SJSA1 (cell line): ENCODE measurements around the gene PTK6. TPM values are rescaled to one million over a fixed set of nuclear protein-coding genes. Genes with fewer than 3 reads are reported as not detected.
"Not testable (repeated sequence)": the region's sequence is repeated elsewhere in the genome, so short reads cannot be mapped to it uniquely, and the experiment has no call there.

Experiments
- DNase-seq, 2 experiments: peaks; one replicate each; pipeline ENCODE4 v3.0.0-alpha.2; 2015 to 2020; ENCODE audit warnings: low spot score in 2 of 2, low read depth in 1 of 2
- H3K27ac ChIP-seq: fragments of 250-450 bp; sonication (Bioruptor Pico); 2 replicates; pipeline ENCODE4 v1.5.1; 2020; ENCODE audit warnings: mild to moderate bottlenecking, moderate library complexity
- H3K27me3 ChIP-seq: fragments of 250-450 bp; sonication (Bioruptor Pico); replicated peaks from 2 replicates; pipeline ENCODE4 v1.5.1; 2020; ENCODE audit warnings: mild to moderate bottlenecking, moderate library complexity
- H3K36me3 ChIP-seq: fragments of 250-450 bp; sonication (Bioruptor Pico); 2 replicates; pipeline ENCODE4 v1.5.1; 2020; ENCODE audit warnings: mild to moderate bottlenecking
- H3K4me1 ChIP-seq: fragments of 250-450 bp; sonication (Bioruptor Pico); replicated peaks from 2 replicates; pipeline ENCODE4 v1.6.1; 2021; ENCODE audit warnings: mild to moderate bottlenecking
- H3K4me3 ChIP-seq: fragments of 250-450 bp; sonication (Bioruptor Pico); 2 replicates; pipeline ENCODE4 v1.5.1; 2020; ENCODE audit warnings: mild to moderate bottlenecking
- H3K9me3 ChIP-seq: fragments of 250-450 bp; sonication (Bioruptor Pico); replicated peaks from 2 replicates; pipeline ENCODE4 v1.5.1; 2020; ENCODE audit warnings: mild to moderate bottlenecking
- total RNA-seq: library from RNA; depleted of rRNA; stranded (reverse); fragments of >200 nt; shearing (Covaris generic); gene quantifications from 2 replicates; pipeline ENCODE4 v1.2.3, GENCODE V29; 2014

Gene PTK6
- total RNA-seq, 1 experiment from 2014 or later: not detected

DNA sequence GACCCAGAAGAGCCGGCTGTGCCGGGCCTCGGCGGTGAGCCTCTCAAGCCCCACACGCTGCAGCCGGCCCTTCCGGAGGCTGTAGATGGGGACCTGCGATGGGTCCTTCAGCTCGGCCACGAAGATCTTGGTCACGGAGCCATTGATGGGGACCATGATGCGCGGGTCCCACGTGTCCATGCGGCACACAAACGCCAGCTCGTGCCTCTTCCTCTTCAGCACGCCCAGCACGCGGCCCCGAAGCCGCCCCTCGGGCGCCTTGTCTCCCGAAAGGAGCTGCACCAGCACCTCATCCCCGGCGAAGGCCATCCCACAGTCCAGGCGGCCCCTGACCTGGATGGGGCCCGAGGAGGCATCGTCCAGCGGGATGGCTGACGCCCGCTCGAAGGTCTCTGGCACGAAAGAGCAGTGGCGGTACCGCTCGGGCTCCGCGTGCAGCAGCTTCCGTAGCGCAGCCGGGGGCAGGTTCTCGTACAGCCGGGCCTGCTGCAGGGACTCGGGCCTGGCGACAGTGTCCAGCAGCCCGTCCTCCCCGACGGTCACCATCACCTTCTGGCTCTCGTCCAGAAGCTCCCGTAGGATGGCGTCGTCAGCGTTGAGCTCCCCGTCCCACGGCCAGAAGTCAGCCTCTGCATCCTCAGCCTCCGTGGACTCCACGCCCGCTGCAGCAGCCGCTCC is 28.0 kb upstream of the PTK6 start:
- no peak for DNase-seq
- Histone ChIP-seq H3K4me3 (no peak overlapping the region), H3K36me3 (peaks cover 53% of the 10 kb centered on the region), H3K27ac (no peak overlapping the region), H3K4me1 (no peaks in the 10 kb centered on the region), H3K9me3 (no peaks in the 10 kb centered on the region), H3K27me3 (no peaks in the 10 kb centered on the region)

DNA sequence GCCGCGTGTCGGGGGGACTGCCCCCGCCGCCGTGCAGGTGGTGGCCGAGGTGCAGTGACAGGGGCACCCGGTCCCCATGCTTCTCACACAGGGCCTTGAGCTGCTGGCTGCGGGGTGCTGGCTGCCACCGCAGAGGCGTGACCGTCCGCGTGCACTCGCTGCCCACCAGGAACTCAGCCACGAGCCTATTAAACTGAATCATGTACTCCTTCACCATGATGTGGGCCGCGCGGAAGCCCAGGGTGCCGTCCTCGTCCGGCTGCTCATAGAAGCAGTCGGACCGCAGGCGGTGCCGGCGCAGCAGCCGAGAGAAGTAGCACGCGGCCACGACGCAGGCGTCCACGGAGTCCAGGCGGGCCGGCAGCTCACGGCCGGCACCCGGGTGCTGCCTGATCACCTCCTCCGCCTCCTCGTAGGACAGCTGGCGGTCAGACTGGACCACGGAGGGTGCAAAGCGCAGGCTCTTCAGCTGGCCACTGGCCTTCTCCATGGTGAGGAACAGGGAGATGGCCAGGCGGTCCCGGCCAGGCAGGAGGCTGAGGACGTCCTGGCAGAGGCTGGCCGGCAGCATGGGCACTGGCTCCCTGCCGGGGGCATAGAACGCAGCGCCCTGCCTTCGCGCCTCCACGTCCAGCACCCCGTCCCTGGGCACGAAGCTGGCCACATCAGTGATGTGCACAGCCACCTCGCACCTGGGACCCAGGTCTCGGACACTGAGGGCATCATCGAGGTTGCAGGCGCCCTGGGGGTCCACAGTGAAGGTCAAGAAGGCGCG is 27.0 kb upstream of the PTK6 start:
- no peak overlapping the region for H3K4me3 ChIP-seq
- no peak overlapping the region for H3K27ac ChIP-seq
- no peaks in the 10 kb centered on the region for H3K9me3 ChIP-seq
- no peak for DNase-seq
- H3K36me3 ChIP-seq: peaks cover 57% of the 10 kb centered on the region
- H3K4me1 ChIP-seq: no peaks in the 10 kb centered on the region
- H3K27me3 ChIP-seq: no peaks in the 10 kb centered on the region

DNA sequence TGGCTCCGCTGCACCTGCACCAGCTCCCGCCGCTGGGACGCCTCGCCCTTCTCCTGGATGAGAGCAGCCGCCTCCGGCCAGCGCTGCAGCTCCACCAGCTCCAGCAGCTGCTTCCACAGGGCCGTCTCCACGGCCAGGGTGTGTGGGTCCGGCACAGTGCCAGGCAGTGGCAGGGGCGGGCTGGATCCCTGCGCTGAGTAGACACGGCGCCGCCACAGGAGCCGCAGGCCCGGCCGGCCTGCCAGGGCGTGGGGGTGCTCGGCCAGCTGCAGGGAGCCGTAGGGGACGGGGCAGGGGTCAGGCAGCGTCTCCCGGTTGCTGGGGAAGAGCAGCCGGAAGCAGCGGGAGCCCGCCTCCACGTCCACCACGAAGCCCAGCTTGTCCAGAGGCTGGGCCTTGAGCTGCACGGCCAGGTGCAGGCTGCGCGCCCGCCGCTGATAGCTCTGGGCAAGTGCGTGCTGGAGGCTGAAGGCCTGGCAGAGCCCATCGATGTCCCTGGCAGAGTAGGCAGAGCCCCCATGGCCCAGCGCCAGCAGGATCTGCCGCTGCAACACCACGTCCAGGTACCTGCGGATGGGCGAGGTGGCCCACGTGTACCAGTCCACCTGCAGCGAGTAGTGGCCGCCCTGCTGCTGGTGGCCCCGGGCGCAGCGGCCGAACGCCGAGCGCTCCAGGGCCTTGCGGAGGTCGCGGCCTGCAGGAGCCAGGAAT is 26.2 kb upstream of the PTK6 start:
- Histone ChIP-seq H3K4me1 (no peaks in the 10 kb centered on the region), H3K27me3 (no peaks in the 10 kb centered on the region), H3K36me3 (peaks cover 54% of the 10 kb centered on the region), H3K9me3 (no peaks in the 10 kb centered on the region), H3K4me3 (no peak overlapping the region), H3K27ac (no peak overlapping the region)
- DNase-seq: no peak

DNA sequence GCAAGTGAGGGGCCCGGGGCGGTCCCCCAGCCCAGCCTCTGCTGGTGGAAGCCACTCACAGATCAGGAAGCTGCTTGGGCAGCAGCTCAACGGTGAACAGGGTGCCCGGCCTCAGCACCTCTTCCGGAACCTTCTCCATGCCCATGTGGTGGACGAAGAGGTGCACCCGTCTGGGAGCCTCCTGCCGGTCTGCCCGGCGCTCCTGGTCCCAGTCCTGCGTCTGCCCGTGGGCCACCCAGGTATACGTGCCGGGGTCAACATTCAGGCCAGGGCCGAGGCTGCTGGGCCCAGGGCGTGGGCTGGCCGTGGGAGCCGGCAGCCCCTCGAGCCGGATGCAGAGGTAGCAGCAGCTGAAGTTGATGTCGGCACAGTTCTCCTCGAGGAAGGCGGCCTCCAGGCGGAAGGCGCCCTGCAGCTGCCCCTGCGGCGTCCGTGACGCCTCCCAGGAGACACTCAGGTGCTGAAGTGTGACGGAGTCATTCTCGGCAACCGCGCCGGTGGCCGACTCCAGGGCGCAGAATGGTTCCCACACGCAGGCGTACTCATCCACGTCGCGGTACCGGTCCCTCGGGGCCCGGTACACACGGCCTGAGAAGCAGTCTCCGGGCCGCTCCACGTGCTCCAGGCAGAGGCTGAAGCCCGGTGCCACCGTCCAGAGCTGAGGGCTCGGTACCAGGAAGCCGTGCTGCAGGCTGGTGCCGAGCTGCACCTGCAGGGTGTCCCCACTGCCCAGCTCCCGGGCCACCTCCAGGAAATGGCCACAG is 25.5 kb upstream of the PTK6 start:
- no peaks in the 10 kb centered on the region for H3K9me3 ChIP-seq
- H3K36me3 ChIP-seq: peaks cover 53% of the 10 kb centered on the region
- H3K27me3 ChIP-seq: no peaks in the 10 kb centered on the region
- DNase-seq: no peak
- no peak overlapping the region for H3K4me3 ChIP-seq
- no peaks in the 10 kb centered on the region for H3K4me1 ChIP-seq
- H3K27ac ChIP-seq: no peak overlapping the region

DNA sequence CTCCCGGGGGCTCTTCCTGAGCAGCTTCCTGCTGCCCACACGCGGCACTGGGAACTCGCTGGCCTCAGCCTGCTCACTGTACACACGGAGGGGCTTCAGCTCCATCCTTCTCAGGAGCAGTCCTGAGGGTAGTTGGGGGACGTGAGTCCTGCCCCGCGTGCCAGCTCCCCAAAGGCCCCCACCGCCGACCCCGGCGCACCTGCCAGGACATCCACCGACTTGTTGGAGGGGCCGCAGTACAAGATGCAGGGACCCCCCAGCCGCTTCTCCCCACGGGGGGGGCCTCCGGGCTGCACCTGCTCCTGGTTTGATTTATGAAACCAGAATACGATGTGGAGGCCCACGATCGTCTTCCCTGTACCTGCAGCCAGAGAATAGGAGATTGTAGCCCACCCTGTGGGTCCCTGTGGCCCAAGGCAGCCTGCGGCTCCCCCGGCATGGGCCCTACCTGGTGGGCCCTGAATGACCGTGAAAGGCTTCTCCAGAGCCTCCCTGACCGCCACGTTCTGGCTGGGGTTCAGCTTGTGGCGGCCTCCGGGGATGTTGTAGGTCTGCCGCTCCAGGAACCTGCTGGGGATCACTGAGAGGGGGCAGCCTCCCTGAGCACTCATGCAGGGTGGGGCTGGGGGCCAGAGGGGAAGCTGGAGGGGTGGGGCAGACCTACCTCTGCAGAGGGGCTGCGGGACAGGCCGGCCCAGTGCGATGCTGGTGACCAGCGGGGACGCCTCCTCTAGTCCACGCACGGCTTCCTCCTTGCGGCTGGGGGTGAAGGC is 24.6 kb upstream of the PTK6 start:
- H3K4me3 ChIP-seq: no peak overlapping the region
- no peaks in the 10 kb centered on the region for H3K4me1 ChIP-seq
- H3K9me3 ChIP-seq: no peaks in the 10 kb centered on the region
- H3K27ac ChIP-seq: no peak overlapping the region
- DNase-seq: no peak
- H3K36me3 ChIP-seq: peaks cover 45% of the 10 kb centered on the region
- no peaks in the 10 kb centered on the region for H3K27me3 ChIP-seq

DNA sequence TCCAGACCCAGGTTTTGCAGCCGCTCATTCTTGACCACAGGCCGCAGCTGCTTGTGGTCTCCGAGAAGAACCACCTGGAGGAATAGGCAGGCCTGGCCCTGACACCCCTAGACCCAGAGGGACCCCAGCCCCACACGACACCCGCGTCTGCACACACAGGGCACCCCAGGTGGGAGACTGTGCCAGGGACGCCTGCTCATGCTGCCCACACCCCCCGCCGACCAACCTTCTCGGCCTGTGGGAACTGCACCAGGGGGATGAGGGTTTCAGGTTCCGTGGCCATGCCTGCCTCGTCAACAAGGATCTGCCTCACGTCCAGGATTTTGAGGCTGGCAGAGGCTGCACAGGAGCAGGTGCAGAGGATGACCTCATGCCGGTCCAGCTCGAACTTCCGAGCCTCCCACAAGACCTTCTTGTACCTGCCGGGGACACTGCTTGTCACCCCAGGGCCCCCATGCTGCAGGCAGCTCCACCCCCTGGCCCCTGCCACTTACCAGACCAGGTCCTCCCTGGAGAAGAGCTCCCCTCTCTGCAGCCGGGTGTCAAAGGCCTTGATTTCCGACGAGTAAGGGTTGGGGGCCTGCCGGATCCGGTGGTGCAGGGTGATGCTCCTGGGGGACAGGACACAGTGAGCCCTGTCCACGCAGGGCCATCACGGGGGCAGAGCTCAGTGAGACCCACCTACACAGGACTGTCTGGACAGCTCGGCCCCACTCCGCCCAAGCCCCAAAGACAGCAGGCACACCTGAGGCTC is 23.9 kb upstream of the PTK6 start:
- Histone ChIP-seq H3K4me3 (no peak overlapping the region), H3K9me3 (no peaks in the 10 kb centered on the region), H3K27me3 (no peaks in the 10 kb centered on the region), H3K4me1 (no peaks in the 10 kb centered on the region), H3K36me3 (peaks cover 43% of the 10 kb centered on the region), H3K27ac (no peak overlapping the region)
- no peak for DNase-seq

DNA sequence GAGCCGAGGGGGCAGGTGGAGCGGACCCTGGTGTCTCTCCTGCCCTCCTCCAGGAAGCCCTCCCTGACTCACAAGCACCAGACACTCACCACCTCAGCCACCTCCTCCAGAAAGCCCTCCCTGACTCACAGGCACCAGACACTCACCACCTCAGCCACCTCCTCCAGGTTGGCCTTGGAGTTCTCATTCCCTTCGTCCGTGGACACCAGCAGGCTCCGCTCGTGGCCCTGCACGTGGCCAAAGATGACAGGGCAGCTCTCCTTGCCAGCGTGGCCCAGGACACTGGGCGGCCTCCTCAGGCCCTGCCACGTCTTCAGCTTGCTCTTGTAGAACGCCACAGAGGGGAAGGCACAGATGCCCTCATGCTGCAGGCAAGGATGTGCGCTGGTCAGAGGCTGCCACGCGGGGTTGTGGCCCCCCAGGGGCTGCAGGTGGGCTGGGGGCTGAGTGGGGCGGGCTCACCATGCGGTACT is 23.2 kb upstream of the PTK6 start:
- no peaks in the 10 kb centered on the region for H3K9me3 ChIP-seq
- no peak overlapping the region for H3K27ac ChIP-seq
- no peak overlapping the region for H3K4me3 ChIP-seq
- no peaks in the 10 kb centered on the region for H3K4me1 ChIP-seq
- no peaks in the 10 kb centered on the region for H3K27me3 ChIP-seq
- no peak for DNase-seq
- H3K36me3 ChIP-seq: peaks cover 39% of the 10 kb centered on the region

DNA sequence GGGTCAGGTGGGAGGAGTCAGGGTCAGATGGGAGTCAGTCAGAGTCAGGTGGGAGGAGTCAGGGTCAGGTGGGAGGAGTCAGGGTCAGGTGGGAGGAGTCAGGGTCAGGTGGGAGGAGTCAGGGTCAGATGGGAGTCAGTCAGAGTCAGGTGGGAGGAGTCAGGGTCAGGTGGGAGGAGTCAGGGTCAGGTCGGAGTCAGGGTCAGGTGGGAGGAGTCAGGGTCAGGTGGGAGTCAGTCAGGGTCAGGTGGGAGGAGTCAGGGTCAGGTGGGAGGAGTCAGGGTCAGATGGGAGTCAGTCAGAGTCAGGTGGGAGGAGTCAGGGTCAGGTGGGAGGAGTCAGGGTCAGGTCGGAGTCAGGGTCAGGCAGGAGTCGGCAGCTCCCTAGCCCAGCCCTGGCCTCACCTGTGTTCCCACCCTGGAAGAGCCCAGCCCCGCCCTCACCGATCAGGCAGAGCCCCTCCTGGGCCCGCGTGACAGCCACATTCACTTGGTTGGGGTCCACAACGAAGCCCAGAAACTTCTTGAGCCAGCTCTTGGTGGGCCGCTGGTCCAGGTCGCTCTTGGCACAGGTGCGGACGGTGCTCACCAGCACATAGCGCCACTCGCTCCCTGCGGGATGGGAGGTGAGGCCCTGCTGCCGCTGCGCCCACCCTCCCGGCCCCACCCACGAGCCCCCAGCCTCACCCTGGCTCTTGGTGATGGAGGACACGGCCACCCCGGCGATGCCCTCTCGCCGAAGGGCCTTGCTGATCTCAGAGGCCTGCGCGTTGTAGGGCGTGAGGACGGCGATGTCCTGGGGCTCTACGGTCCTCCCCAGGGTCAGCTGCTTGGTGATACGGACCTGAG is 22.5 kb upstream of the PTK6 start:
- DNase-seq, H3K27me3 ChIP-seq, H3K4me3 ChIP-seq, H3K9me3 ChIP-seq, H3K27ac ChIP-seq, H3K4me1 ChIP-seq: not testable (repeated sequence)
- H3K36me3 ChIP-seq: peaks cover 34% of the 10 kb centered on the region

DNA sequence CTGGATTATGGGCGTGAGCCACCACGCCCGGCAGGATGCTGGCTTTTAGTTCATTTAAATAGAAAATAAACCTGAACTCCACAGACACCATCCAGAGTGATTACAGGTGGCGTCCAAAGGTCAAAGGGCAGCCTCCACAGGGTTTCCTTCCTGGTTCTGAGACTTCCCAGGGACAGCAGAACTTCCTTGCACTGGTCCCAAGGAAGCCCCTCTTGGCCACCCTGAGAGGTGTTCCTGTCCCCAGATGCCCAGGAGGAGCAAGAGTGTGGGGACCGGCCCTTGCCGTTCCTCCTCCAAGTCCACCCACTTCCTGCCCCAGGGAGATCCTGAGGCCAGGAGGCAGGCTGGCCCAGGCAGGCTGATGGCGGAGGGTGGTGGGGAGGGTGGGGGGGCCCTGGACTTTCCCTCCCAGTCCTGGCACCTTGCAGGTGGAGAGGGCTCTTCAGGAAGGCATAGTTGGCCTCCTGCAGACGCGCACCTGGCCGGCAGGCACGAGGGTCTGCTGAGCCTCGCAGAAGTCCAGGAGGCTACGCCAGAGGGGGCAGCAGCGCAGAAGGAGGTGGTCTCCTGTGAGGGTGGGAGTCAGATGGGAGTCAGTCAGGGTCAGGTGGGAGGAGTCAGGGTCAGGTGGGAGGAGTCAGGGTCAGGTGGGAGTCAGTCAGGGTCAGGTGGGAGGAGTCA is 21.8 kb upstream of the PTK6 start:
- Histone ChIP-seq H3K36me3 (peaks cover 27% of the 10 kb centered on the region), H3K4me1 (no peaks in the 10 kb centered on the region; the same call in 1 of the 2 replicates), H3K4me3 (no peak overlapping the region), H3K27me3 (no peaks in the 10 kb centered on the region), H3K27ac (no peak overlapping the region), H3K9me3 (no peaks in the 10 kb centered on the region)
- no peak for DNase-seq

DNA sequence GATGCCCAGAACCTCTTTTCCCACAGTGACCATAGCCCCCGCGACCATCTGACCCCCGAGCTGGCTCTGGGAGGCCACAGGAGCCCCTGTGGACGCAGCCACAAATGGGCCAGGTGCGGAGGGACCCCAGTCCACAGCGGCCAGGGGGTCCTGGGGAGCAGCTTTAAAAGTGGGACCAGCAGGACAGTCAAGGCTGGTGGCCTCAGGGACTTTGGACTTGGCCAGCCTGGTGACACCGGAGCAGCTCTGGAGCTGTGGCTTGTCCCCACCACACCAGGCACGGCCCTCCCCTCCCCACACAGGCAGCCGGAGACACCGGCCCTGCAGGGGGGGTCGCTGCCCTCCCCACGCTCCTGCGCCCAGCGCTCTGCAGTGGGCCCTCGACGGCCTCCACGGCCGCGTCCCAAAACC is 20.3 kb upstream of the PTK6 start:
- Histone ChIP-seq H3K27me3 (0 out of 2 replicates have a peak, but pooled peaks cover 6% of the 10 kb centered on the region), H3K36me3 (peaks cover 16% of the 10 kb centered on the region), H3K9me3 (0 out of 2 replicates have a peak, but pooled peaks cover 3% of the 10 kb centered on the region), H3K27ac (no peak overlapping the region), H3K4me3 (no peak overlapping the region), H3K4me1 (peaks cover 5% of the 10 kb centered on the region)
- no peak for DNase-seq

DNA sequence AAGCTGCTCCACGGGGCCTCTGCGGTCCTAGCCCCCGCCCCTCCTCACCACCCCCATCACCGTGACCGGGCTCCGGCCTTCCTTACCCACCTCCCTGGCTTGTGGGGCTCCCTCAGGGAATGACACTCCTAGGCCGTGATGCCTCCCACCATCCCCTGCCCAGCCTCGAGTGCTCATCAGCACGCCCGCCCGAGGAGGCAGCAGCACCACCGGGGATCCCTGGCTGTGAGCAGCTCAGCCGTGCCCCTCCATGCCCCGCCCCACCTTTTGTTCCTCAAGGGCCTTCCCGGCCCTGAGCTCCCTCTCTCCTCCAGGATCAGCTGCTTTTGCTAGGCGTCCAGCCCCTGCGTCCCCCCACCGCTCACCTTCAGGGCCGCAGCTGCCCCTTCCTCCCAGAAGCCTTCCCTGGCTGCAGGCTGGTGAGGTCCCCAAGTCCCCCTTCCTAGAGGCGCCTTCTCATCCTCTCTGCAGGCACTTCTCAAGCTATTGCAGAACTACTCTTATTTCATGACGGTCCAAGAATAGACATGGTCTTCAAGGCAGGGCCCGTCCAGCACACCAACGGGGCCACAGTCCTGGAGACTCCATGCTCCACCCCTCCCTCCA is 19.8 kb upstream of the PTK6 start:
- no peak for DNase-seq
- Histone ChIP-seq H3K4me1 (peaks cover 5% of the 10 kb centered on the region), H3K27ac (no peak overlapping the region), H3K27me3 (0 out of 2 replicates have a peak, but pooled peaks cover 6% of the 10 kb centered on the region), H3K36me3 (peaks cover 14% of the 10 kb centered on the region), H3K9me3 (0 out of 2 replicates have a peak, but pooled peaks cover 3% of the 10 kb centered on the region), H3K4me3 (no peak overlapping the region)
